ENCODE data around the gene ULK4.
A peak's percentile ranks its signal among the peaks of the same experiment; 100 is the strongest.
"Not testable (repeated sequence)": the region's sequence is repeated elsewhere in the genome, so short reads cannot be mapped to it uniquely, and the experiment has no call there.

Gene ULK4

DNA sequence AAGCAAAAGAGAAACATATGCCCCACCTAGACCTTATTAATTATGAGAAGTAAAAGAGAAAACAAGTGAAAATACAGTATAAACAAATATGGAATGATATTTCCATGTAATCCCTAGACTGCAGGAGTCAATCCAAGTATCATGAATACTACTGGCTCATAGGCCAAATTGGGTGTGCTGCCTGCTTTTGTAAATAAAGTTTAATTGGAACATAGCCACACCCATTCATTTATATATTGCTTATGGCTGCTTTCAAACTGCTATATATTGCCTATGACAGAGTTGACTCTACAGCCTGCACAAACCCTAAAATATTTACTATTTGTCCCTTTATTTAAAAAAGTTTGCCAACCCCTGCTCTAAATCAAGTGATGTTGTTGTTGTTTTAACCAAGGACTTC lies 5.3 kb downstream of the ULK4 start:
- no peak for FAIRE-seq

DNA sequence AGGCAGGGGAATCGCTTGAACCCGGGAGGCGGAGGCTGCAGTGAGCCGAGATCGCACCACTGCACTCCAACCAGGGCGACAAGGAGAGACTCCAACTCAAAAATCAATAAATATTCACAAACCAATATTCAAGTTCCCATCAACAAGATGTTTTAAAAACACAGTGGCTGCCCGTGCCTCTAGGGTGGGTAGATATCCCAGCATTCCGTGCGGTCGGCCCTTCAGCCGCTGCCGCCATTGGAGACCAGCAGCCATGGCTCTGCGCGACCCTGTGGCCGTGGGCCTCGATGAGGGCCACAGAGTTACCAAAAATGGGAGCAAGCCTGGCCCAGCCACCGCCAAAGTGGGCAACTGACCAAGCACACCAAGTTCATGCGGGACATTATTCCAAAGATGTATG lies 6.7 kb downstream of the ULK4 start:
- FAIRE-seq, result no peak

DNA sequence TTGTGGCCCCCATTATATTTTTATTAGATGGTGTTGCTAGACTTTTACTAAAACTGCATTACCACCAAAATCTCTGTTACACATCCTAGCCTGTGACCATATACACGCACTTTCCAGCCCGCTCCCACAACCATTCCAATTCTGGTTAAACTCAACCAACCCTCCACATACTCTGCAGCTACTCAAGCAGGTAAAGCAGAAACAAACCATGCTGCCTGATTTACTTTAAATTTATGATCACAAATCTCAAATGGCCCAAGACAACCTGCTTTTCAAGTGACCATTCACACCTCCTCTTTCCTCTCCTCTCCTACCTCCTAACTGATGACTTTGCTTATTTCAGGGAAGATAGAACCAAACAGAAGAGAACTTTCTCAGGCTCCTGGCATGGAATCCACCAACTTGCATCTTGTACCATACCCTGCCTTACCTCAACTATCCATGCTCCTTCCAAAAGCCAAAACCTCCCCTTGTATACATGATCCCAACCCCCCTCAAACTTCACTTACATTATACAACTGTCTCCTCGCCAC lies 18.5 kb downstream of the ULK4 start:
- FAIRE-seq, result no peak

DNA sequence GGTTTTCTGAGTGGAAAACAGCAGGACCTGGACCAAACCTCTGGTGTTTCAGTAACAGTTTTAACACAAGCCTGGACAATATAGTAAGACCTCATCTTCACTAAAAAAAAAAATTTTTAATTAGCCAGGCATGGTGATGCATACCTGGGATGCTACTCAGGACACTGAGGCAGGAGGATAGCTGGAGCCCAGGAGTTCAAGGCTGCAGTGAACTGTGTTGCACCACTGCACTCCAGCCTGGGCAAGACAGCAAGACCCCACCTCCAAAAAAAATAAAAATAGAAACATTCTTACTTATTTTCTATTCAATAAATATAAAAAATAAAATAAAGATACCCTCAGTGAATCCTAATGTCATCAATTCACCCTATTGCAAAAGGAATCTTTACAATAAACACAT lies 21.5 kb downstream of the ULK4 start:
- FAIRE-seq, result no peak

DNA sequence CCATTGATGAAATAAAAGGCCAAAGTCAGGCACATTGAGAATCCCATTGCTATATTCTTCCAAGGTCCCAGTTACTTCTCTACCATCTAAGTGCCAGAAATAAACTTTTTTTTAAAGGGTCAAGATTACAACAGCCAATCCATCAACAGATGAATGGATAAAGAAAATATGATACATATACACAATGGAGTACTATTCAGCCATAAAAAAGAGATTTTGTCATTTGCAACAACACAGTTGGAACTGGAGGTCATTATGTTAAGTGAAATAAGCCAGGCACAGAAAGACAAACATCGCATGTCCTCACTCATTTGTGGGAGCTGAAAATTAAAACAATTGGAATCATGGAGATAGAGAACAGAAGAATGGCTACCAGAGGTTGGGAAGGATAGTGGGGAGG lies 25.5 kb downstream of the ULK4 start:
- FAIRE-seq, result no peak

DNA sequence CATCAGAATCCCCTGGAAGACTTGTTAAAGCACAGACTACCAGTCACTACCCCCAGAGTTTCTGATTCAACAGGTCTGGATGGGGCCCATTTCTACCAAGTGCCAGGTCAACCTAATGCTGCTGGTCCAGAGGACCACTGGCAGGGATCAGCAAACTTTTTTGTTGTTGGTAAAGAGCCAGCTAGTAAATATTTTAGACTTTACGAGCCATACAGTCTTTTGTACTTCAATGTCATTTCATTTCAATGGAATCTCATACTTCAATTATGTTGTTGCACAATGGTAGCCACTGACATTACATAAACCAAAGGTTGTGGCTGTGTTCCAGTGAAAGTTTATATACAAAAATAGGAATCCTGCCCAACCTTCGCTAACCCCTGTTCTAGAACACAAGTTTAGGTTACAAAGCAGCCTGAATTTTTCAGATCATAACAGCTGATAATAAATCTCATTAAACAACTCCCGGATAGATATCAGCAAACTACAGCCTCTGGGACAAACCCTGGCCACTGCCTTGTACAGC lies 28.7 kb downstream of the ULK4 start:
- no peak for FAIRE-seq

DNA sequence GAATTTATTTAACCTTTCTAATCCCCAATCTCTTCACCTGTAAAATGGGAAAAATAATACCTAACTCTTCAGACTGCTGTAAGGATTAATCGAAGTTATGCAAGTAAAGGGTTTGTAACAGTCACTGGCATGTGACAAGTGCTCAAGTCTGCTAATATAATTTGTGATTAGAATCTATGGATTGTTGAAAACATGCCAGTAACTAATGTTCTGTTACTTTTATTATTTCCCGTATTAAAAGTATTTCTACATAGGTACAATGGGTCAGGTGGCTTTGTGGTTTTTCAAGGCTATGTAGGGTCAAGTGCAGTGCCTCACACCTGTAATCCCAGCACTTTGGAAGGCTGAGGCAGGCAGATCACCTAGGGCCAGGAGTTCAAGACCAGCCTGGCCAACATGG lies 29.4 kb downstream of the ULK4 start:
- FAIRE-seq, result no peak

DNA sequence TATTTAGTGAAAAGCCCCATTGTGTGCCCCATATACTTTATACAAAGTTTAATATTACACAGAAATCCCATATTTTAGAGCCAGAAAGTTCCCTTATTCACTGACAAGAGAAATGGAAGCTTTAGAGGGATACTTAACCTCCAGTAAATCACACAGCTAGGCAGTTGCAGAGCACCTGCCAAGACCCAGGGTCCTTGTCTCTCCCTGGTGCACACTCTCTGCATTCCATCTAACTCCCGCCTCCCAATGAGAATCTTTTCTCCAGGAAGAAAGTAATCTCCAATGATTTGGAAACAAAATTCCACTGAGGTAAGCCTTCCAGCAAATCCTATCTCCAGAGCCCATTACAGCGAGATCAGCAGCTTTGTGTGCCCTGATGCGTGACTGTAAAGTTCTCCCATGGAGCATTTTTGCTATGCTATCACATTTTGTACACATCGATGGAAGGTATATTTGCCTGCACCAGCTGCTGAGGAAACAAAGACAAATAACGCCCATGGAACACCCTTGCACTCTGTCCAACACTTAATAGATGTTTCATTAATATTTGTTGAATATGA lies 41.4 kb downstream of the ULK4 start:
- FAIRE-seq, result no peak

DNA sequence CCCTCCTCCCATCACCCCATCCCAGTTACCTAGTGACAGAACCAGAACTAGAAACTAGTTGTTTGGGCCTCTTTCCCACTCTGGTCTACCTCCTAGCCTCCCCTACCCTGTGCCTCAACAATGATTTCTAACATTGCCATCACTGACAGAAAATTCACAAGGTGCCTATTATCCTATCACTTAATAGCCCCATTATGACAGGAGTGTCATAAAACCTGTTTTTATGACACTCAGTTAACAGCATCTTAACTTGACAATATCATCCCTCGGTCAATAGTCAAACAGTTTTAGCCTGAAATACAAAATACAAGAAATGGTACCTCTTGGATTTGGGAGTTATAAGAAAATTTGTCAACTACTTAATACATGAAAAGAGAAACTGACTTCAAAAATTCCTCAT lies 46.5 kb downstream of the ULK4 start:
- FAIRE-seq, result no peak

DNA sequence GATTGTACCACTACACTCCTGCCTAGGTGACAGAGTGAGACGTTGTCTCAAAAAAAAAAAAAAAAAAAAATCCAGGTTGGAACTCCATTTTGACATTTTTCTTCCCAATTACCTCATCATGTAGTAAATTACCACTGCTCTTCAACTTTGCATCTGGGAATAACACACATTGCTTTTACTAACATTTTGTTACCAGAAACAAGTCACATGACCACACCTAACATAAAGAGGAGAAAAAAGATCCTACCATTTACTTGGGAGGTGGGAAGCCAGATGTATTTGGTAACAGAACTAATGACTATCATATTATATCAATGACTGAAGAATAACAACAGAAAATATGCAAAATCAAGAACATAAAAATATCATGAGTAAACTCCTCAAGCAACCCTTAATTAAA lies 49.6 kb downstream of the ULK4 start:
- no peak for FAIRE-seq

DNA sequence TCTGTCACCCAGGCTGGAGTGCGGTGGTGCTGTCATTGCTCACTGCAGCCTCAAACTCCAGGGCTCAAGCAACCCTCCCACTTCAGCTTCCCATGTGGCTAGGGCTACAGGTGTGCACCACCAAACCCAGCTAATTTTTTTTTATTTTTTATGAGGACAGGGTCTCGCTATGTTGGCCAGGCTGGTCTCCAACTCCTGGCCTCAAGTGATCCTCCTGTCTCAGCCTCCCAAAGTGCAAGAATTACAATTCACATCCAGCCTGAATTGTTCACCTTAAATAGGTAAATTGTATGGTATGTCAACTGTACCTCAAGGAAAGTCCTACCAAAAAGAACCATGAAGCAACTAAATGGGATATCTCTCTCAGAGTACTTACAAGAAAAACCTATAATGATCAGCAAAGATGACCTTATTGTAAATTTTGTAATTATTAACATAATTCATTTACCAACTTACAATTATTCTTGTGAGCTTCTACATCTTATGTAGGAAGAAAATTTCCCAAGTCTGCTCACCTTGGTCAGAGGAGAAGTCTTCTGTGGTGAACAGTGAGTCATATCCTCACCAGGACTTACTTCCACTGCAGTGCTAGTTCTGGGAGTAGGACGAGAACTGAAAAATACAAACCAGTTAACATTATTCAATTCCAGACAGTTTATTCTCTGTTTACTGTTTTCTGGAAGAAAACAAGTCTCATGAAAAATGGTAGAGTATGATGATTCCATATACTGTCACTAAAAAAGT lies 54.4 kb downstream of the ULK4 start:
- no peak for FAIRE-seq

DNA sequence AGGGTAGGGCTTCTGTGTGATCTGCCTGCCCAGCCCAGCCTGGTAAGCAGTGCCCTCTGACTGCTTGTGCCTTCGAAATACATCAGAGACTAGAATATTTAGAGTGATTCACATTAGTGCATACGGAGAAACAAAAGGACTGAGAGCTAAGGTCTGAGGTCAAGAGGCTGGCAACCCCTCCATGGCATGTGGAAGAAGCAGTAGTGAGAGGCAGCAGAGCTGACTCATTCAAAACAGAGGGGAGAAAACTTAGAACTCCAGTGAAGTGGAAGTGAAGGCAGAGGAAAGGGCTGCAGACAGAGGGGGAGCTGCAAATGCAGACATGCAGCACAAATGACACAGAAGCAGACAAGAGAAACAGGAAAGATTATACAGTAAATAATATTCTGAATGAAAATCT lies 61.6 kb downstream of the ULK4 start:
- no peak for FAIRE-seq

DNA sequence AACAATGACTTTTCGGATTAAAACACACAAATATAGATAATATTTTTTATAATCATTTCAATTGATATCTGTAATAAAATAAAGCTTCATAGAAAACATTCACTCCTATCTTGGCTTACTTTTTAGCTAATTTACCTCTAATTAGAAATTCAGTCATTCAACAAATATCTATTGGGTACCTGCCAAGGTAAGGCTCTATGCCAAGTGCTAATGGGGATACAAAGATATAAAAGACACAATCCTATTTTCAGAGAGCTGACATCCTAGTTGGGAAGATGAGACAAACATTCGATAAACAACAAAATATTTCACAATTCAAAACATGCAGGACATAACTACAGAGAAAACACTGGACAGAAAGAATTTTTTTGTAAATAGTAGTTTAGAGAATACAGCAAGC lies 63.3 kb downstream of the ULK4 start:
- FAIRE-seq, result peak; percentile 25

DNA sequence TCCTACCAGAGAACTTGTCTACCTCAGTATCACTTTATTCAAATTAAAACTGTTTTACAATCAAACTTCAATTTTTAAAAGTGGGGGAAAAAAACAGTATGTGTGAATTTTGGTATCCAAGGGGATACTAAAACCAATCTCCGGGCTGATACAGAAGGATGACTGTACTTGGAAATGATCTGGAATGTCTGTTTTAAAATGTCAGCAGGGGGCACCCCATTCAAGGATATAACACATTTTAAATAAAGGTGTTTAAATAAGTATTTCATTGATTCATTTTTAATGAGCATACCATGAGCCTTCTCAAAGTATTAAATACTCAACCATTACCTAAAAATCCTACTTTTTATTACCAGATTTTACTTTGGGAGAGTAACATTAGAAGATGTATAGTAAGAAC lies 67.9 kb downstream of the ULK4 start:
- no peak for FAIRE-seq

DNA sequence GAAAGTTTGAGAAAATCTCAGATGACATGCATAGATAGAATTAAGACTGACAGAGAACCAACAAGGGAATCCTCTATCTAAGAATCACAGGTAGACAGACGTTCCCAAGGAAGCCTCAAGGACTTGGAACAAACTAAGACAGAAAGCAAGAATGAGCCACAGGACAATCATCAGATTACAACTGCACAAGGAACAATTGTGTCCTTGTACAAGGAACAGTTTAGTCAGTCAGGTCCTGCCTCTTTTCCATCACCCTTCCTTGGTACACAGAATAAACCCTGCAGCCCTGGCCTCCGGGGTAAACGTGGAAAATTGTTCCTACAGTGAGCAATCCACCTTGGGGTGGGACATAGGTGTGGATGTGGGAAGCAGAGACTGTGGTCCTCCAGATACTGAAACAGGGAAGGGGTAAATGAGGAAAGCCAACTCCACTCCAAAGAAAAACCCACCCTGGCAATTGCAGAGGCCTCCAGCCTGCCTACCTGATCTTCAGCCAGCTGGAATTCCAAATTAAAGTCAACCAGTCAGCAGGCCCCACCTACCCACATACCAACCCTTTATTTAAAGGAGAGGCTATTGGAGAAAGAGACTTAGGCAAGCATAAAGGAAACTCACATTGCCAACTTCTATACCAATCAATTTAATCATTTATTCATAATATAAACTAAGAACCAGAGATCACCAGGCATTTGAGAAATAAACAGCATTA lies 73.4 kb downstream of the ULK4 start:
- no peak for FAIRE-seq

DNA sequence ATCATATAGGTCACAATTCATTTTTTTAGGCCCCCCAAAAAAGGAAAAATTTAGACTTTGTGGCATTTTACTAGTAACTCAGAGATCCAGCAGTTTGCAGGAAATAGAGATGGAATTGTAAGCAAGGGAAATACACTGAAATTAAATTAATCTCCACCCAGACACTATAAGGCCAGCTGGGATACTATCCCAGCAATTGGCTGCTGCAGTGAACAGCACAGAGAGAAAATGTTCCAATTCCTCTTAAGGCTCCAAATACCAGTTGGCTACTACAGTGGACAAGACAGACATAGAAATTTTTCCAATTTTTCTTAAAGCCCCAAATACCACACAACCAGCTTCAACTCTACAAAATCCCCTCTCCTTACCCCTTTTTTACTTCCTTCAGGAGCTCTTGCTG lies 78.9 kb downstream of the ULK4 start:
- no peak for FAIRE-seq

DNA sequence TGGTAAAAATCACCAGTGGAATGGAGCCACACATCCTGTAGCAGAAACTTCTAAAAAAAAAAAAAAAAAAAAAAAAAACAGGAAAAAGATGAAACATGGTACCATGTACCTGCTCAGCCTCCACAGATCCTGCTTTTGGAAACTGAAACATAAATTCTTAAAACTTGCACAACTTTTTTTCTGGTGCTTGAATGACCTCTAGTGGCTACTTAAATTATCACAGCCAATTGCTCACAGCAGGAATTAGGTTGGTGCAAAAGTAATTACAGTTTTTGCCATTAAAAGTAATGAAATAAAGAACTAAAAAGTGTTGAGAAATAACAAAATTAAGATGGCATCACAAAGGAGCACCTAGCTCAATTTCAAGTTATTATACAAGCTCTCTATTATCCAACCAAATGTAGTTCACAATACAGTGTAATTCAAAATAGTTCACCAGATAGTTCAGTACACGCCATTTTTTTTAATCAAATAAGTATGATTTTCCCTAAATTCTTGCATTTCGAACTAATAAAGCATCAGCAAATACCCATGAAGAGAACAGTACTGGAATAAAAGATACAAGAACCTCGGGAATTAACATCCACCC lies 80.6 kb downstream of the ULK4 start:
- FAIRE-seq, result peak; percentile 99

DNA sequence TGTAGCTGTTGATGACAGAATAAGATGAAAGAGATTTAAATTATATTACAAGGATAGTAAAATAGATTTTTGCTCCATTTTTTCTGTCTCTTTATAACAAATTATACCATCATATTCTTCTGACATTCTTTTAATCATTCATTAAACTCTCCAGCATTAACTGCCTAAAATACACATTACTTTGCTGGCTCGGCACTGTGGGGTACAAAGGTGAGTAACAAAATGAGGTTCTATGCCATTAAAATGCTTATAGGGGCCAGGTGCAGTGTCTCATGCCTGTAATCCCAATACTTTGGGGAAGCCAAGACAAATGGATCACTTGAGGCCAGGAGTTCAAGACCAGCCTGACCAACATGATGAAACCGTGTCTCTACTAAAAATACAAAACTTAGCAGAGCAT lies 81.5 kb downstream of the ULK4 start:
- FAIRE-seq, result no peak

DNA sequence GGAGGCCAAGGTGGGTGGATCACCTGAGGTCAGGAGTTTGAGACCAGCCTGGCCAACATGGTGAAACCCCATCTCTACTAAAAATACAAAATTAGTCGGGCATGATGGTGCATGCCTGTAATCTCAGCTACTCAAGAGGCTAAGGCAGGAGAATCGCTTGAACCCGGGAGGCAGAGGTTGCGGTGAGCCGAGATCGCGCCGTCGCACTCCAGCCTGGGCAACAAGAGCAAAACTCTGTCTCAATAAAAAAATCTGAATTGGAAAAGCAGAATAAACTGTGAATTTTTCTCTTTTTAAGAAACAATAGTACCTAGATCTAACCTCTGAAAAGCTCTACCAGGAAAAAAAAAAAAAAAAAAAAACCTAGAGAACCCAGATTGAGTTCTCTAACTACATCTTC lies 84.2 kb downstream of the ULK4 start:
- FAIRE-seq, result not testable (repeated sequence)

DNA sequence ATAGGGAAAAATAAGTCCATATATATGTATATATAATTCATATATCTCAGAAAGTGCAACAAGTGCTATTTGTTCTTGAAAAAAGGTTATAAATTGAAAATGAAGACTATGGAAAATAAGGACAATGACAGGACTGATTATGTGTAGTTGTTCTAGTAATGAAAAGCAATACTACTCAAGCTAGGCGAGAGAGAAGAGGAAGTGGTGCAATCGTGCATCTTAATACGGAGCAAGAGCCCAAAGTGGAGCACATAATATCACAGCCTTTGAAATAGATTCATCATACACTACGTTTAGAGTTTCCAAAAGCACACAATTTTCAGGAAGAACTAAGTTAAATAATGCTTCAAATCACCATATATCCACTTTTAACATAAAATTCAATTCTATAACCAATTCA lies 87.9 kb downstream of the ULK4 start:
- FAIRE-seq, result no peak

DNA sequence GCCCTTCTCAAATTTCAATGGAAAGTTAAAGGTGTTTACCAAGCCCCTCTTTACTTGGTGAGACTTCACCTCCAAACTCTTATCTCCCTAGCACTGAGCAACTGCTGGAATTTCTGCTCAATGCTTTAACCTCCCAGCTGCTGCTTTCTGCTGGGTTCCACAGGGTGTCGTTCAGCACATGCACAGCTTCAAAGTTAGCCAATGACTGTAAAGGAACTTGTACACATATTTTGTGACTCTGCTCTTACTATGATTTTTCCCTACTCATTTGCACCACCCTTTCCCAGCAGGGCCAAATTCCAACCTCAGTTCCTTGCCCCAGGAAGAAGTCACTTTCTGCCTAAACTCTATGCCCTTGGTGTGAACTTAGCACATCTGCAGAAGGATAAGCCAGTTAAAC lies 89.7 kb downstream of the ULK4 start:
- FAIRE-seq, result no peak

DNA sequence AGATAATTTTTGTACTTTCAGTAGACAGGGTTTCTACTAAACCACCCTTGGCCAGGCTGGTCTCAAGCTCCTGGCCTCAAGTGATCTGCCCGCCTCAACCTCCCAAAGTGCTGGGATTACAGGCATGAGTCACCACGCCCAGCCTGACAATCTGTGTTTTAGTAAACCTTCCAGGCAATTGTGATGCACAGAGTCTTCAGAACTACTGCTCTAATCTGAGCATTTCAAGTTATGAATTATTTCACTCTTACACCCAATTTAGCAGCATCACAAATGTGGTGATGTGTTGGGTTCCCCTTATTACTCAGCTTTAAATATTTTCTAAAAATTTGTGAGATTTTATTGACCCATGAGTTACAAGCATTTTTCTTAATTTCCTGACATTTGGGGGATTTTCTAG lies 94.4 kb downstream of the ULK4 start:
- no peak for FAIRE-seq

DNA sequence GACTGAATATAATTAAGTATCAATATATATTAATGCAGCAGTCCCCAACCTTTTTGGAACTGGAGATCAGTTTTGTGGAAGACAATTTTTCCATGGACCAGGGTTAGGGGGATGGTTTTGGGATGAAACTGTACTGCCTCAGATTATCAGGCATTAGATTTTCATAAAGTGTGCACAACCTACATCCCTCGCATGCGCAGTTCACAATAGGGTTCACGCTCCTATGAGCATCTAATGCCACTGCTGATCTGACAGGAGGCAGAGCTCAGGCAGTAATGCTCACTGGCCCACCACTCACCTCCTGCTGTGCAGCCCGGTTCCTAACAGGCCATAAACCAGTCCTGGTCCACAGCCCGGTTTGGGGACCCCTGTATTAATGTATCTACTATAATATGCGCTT lies 95.6 kb downstream of the ULK4 start:
- no peak for FAIRE-seq

DNA sequence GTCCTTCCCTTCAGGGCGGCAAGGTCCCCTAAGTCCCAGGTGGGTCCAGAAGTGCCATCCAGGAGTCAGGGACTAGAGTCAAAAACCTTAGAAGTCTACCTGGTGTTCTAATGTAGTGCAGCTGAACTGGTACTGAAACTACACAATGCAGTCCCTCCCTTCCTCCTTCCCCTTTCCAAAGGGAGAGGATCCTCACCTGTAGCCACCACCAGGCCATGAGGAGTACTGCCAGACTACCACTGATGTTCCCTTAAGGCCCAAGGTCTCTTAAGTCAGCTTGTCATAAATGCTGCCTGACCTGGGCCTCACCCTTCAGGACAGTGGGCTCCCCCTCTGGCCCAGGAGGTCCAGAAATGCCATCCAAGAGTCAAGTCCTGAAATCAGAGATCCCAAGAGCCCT lies 98.9 kb downstream of the ULK4 start:
- FAIRE-seq, result no peak

All from A204.1 (cell line).